Activated gamma-delta T cell (primary cell): ENCODE results near the gene LRRC74B.
"Not testable (repeated sequence)": the region's sequence is repeated elsewhere in the genome, so short reads cannot be mapped to it uniquely, and the experiment has no call there.

Experiments
- DNase-seq: peaks from one replicate; lab custom pipeline; 2025; lab: John Stamatoyannopoulos, UW

The LRRC74B gene

DNA sequence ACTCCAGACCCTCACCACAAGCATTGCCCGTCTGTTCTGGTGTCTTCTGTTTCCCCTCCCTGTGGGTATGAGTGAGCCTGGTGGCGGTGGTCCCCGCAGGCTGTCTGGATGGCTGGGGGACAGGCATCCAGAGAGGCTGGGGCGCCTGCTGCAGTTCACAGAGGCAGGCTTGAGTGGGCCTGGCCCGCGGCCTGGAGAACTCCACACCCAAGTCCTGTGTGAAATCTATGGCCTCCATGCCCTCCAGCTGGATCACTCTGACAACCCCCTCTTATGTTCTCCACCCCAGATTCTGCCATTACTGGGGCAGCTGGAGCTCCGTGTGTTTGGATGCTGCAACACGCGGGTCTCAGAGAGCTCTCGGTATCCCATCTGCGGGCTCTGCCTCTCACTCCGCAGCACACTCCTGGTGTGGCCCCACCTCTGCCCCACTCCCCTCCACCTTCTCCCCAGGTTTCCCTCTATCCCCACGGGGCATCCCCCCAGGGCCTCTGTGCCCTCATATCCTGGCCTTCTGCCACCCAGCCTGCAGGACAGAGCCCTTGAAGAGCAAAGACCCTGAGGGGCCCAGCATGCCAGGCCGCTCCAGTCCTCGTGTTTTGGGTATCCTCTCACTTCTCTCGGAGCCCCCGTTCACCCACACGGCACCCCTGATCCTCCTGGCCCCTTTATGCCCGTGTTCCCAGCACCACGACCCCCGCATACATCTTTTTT, 31.3 kb downstream of the LRRC74B start:
- DNase-seq, result no peak

DNA sequence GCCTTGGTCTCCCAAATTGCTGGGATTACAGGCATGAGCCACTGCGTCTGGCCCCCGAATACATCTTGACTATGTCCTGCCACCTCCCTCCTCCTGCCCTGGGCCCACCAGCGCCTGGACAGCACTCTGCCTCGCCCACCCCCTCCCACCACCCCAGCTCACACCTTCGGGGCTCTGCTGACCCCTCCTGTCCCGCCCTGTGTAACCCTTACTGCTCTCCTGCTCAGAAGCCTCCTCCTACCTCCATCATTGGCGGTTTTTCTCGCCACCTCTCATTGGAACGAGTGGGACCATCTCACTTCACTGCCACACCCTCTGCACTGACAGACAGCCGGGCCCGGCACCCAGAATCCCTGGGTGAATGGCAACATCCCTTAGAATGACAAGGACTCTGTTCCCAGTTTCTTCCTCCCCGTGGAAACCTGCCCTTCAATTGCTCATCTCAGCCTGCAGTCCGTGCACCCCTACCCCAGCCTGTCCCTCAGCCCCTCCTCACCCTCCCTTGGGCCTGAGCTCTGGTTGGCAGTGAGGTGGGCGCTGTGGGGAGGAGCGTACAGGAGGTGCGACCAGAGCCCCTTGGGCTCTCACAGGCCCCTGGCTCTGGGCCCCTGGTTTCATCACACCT, 32.2 kb downstream of the LRRC74B start:
- DNase-seq, result no peak

DNA sequence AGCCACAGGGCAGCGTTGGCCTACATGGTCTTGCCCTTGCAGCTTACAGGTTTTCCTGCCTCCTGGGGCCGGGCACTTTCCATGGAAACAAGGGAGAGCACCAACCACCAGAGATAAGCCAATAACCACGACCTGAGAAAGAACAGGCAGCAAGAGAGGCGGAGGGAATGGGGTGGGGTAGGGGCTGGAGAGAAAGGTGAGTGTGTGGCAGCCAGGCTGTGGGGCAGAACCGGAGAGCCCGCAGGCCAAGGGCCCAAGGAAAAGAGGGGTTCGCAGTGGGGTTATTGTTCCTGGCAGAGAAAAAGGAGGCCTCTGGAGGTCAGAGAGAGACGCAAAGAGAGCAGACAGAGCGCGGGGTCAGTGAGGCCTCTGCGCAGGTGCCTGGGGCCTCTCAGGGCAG, 33.2 kb downstream of the LRRC74B start:
- DNase-seq, result no peak

DNA sequence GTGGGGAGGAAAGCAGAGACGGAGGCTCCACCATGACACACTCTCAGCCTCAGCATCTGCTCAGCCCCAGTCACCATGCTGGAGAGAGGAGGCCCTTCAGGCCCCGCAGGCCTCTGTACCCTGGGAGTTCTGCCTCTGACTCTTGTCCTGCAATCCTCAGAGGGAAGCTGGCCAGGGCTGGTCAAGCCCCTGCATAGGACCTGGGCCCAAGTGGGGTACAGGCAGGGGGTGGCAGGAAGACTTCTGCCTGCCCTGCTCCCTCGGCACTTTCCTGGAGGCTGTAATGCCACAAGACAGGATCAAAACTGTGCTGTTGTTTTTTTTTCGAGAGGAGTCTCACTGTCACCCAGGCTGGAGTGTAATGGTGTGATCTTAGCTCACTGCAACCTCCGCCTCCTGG, 33.7 kb downstream of the LRRC74B start:
- no peak for DNase-seq

DNA sequence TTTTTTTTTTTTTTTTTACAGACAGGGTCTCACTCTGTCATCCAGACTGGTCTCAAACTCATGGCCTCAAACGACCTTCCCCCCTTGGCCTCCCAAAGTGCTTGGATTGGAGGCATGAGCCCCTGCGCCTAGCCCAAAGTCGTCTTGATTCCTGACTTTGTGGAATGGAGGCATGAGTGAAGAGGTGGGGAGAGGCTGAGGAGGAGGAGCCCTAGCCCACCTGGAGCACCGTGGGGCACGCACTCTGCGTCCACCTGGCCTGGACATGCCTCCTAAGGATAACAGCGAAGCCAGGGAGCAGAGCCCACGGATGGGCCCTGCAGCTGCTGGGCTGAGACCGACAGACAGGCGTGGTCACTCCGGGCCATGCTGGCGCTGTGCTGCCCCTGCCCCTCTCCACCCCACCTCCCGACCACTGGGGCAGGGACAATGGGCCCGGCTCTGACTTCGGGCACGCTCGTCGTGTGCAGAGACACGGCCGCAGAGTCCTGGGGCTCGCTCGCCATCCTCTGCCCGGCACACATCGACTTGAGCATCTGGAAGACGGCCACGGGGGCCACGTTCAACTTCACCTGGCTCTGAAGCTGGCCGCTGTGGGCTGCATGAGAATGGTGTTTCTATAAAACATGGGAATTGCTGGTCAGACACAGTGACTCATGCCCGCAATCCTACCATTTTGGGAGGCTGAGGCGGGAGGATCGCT, 34.8 kb downstream of the LRRC74B start:
- DNase-seq, result no peak

DNA sequence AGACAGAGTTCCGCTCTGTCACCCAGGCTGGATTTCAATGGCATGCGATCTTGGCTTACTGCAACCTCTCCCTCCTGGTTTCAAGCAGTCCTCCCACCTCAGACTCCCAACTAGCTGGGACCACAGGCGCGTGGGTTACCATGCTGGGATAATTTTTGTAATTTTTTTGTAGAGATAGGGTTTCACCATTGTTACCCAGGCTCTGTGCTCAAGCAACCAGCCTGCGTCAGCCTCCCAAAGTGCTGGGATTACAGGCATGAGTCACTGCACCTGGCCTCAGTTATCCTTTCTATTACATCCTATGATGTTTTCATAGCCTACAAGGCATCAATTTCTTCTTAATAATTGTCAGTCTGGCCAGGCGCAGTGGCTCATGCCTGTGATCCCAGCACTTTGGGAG, 36.5 kb downstream of the LRRC74B start:
- no peak for DNase-seq

DNA sequence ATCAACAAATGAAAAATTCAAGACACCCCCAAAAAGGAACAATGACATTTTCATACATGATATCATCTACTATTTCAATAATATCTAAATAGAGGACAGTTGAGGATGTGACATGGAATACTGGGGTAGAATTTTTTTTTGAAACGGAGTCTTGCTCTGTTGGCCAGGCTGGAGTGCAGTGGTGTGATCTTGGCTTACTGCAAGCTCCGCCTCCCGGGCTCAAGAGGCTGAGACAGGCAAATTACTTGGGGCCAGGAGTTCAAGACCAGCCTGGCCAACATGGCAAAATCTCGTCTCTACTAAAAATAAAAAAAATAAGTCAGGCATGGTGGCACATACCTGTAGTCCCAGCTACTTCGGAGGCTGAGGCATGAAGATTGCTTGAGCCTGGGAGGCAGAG, 41.4 kb downstream of the LRRC74B start:
- DNase-seq, result no peak

DNA sequence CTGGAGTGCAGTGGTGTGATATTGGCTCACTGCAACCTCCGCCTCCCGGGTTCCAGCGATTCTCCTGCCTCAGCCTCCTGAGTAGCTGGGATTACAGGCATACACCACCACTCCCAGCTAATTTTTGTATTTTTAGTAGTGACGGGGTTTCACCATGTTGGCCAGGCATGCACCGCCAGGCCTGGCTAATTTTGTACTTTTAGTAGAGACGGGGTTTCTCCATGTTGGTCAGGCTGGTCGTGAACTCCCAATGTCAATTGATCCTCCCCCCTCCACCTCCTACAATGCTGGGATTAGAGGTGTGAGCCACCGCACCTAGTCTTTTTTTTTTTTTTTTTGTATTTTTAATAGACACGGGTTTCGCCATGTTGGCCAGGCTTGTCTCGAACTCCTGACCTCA, 42.2 kb downstream of the LRRC74B start:
- not testable (repeated sequence) for DNase-seq

DNA sequence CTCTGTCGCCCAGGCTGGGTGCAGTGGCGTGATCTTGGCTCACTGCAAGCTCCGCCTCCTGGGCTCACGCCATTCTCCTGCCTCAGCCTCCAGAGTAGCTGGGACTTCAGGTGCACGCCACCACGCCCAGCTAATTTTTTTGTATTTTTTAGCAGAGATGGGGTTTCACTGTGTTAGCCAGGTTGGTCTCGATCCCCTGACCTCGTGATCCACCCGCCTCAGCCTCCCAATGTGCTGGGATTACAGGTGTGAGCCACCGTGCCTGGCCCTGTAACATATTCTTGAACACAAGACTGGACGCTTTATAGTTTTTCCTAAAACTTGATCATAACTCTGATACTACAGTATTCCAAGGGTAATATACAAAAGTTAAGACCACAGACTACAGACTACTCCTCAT, 45.5 kb downstream of the LRRC74B start:
- DNase-seq, result not testable (repeated sequence)

DNA sequence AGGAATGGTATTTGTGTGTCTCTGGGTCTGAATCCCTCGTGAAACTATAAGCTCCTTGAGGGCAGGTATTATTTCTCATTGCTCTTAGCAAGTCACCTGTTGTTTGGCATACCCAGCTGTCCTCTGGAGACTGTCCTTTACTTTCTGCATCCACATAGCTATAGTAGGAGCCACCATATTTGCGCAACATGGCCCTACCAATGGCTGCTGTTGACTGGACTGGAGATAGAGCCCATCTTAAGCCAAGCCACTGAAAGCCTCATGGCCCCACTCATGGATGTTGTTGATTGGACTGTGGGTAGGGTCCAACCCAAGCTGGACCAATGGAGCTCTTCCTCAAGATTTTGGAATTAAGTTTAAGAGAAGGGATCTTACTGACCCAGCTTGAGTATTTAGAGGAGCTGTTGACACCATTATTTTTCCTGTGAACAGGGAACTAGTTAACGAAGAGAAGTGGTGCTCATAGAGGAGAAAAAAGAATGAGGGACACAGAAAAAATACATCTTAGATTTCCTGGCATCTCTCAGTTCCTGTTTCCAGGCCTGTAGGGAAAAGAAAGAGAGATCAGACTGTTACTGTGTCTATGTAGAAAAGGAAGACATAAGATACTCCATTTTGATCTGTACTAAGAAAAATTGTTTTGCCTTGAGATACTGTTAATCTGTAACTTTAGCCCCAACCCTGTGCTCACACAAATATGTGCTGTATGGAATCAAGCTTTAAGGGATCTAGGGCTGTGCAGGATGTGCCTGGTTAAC, 47.2 kb downstream of the LRRC74B start:
- no peak for DNase-seq

DNA sequence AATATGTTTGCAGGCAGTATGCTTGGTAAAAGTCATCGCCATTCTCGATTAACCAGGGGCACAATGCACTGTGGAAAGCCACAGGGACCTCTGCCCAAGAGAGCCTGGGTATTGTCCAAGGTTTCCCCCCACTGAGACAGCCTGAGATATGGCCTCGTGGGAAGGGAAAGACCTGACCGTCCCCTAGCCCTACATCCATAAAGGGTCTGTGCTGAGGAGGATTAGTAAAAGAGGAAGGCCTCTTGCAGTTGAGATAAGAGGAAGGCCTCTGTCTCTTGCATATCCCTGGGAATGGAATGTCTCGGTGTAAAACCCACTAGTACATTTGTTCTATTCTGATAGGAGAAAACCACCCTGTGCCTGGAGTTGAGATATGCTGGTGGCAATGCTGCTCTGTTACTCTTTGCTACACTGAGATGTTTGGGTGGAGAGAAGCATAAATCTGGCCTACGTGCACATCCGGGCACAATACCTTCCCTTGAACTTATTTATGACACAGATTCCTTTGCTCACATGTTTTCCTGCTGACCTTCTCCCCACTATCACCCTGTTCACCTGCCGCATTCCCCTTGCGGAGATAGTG, 47.9 kb downstream of the LRRC74B start:
- not testable (repeated sequence) for DNase-seq

DNA sequence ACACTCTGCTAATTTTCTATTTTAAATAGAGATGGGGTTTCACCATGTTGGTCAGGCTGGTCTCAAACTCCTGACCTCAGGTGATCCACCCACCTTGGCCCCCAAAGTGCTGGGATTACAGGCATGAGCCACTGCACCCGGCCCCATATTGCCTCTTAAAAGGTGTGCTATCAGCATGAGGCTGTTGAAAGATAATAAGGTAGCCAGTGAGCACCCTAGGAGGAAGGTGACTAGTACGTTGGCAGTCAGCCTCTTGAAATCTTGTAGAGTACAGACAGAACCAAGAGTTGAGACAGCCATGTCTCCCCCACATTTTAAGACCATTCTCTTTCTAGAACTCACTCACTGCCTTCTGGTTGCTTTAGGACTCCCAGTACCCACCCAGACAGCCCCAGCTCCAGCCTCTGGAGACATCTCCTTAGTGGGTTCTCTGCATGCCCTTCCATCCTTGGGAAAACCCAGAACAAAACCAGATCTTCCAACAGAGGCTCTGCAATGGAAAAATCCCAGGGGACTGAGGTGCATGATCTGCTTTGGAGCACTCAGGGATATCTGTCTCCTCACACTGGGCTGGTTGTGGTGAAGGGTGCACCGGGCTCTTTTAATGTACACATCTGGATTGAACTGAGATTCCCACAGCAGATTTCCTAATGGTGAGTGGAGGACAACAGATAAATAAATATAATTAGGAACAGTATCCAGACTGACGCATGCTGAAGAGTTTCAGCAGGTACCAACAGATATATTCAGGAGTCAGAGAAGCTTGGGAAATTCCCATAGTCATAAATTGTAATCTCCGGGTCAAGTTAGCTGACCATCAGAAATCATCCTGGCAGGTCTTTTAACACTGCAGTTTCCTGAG, 49.4 kb downstream of the LRRC74B start:
- no peak for DNase-seq

DNA sequence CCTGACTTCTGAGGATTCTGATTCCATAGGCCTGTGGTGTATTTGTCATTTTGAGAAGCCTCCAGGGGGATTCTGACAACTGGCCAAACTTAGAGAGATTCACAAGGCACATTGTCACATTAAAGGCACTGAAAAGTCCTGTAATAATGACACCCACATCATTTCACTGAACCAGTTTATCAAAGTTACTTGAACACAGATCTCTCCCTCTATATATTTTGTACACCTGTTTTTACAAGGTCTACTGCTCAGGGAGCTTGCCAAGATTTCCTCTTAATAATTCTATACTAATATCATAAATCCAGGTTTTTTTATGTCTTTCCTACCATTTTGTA, 50.0 kb downstream of the LRRC74B start:
- DNase-seq, result no peak

DNA sequence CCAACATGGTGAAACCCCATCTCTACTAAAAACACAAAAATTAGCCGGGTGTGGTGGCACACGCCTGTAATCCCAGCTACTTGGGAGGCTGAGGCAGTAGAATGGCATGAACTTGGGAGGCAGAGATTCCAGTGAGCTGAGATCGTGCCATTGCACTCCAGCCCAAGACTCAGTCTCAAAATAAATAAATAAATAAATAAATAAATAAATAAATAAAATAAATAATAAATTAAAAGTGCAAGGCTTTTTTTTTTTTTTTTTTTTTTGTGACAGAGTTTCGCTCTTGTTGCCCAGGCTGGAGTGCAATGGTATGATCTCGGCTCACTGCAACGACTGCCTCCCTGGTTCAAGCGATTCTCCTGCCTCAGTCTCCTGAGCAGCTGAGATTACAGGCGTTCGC, 51.1 kb downstream of the LRRC74B start:
- DNase-seq, result not testable (repeated sequence)

DNA sequence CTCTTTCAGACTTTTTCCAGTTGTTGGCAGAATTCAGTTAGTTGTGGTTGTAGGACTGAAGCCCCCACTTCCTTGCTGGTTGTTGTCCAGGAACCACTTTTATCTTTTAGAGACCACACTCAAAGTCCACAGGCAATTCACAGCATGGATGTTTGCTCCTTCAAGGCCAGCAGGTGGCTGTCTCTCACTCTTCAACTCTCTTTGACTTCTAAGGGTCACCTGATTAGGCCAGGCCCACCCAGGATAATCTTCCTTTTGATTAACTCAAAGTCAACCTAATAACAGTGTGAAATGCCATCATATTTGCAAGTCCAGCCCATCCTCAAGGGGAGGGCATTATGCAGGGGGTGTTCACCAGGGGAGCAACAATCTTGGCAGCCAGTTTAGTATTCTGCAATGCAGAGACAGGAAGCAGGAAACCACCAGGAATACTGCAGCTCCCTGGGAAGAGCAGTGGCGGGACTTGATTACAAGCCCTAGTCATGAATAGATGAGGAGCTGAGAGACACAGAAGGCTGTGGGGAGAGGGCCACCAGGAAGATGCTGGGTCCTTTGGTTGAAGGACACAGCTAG, 52.4 kb downstream of the LRRC74B start:
- no peak for DNase-seq

DNA sequence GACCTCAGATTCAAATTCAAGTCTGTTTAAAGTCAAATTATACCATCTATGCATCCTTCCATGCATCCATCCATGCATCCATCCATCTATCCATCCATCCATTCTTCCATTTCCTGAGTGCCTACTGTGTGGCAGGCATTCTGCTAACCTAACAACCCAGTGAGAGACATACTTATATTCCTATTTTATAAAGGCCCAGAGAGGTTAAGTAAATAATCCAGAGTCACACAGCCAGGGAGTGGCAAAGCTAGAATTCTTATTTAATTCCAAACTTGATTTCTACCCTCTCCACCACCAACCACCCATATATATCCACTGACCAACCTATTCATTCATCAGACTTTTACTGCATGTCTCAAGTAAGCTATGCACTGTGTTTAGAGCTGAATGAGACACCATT, 53.8 kb downstream of the LRRC74B start:
- no peak for DNase-seq

DNA sequence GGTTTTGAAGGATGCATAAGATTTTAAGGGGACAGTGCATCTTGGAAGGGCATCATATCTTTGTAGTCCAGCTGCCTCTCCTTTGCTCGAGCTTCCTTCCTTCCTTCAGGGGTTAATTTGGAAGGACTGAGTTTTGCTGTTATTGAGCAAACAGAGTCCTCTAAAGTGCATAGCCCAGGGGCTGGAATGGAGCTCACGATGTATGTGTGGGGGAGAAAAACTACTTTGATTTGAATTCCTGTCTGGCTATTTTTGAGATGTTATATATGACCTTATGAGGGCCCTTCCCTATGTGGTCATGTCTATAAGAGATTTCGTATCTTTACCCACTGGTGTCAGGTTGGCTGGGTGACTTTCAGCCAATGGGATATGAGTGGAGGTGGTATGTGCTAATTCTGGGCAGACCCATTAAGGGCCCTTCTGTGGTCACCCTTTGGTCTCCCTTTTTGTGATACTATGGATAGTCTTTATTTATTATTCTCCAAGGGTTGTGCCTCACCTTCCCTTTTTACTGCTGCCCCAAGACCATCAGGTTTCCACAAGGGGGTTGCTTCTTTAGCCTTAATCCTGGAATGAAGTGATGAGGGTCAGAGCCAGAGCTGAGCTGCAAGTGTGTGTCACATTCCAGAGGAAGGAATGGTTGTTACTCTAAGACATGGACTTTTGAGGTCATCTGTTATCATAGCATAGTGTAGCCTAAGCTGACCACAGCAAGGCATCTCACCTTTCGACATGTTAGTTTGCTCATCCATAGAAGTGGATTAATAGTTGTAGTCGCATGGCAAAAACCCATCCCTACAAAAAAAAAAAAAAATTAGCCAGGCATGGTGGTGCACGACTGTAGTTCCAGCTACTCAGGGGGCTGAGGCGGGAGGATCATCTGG, 54.6 kb downstream of the LRRC74B start:
- no peak for DNase-seq

DNA sequence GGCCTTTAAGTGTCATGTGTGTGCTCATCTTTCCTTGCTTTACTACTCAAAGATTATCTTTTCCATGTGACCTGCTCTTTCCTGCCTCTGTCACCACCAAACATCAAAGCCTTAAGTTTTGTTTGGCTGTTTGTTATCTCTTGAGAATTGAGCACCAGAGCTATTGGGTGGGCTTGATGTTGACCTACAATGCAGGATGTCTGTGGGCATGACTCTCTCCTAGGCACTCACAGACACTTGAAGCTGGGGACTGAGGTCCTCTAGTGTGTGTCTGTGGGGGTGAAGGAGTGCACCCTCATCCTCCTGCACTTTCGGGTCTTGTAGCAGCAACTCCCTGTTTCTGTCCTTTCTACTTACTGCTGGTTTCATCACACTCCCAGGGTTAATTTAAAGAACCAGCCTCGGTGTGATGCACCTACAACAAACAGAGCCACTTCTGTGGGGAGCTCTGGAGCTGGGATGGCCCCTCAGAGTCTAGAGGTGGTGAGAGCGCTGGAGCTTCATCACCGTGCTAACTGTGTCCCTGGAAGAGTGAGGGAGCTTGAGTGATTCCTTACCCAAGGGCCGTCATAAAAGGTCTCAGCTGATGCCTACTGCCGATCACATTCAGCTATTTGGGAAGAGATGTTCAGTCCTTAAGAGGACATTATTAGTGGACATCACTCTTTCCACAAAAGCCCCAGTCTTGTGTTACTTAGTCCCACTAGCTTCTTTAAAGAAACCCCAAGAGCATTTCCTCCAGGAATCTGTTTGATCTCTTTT, 56.3 kb downstream of the LRRC74B start:
- DNase-seq, result no peak

DNA sequence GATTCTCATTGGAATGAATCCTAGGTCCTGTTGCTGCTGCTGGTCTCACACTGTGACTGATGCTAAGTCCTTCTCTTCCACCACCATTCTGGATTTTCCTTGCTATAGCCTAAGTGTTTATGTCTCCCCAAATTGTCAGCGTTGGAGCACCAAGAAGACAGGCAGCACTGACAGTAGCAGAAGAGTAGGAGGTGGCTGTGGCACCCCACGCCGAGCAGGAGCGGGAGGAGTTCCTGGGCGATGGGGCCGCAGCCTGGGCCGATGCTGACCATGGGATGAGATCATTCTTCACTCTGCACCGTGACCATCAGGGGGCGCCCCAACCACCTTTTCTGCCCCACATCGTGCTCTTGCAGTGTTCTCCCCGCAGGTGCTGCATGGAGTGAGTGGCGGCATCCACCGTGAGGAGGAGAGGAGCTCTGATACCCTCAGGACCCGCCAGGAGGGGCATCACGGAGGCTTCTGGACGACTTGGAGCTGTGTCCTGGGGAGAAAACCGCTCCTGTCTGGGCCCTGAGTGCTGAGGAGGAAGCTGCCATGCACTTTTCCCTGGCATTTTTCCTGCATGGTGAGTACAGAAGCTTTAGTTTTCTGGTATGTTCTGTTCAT, 57.0 kb downstream of the LRRC74B start:
- no peak for DNase-seq
